GM13976 (cell line): ENCODE results near the gene SDSL.

ENCODE experiments used
- DNase-seq: peaks from one replicate; pipeline ENCODE4 v3.0.0; 2012; ENCODE audit warnings: low spot score
- in situ Hi-C: fragments of 300-500 bp; cut with MboI; formaldehyde crosslinking; loops from one replicate; pipeline ENCODE4 v1.12.0; 2022; ENCODE audit warnings: low sequenced_read_pairs, mixed read lengths, inconsistent platforms; ENCODE audit not compliant: unreplicated experiment
- TF ChIP-seq, protein P1 (sequence below): IDR thresholded peaks from 2 replicates; pipeline ENCODE4 v1.5.1; 2012; ENCODE audit warnings: borderline replicate concordance, mild to moderate bottlenecking; ENCODE audit not compliant: insufficient read depth; ENCODE audit errors: extremely low read depth, missing control alignments, control extremely low read depth

SDSL gene

DNA sequence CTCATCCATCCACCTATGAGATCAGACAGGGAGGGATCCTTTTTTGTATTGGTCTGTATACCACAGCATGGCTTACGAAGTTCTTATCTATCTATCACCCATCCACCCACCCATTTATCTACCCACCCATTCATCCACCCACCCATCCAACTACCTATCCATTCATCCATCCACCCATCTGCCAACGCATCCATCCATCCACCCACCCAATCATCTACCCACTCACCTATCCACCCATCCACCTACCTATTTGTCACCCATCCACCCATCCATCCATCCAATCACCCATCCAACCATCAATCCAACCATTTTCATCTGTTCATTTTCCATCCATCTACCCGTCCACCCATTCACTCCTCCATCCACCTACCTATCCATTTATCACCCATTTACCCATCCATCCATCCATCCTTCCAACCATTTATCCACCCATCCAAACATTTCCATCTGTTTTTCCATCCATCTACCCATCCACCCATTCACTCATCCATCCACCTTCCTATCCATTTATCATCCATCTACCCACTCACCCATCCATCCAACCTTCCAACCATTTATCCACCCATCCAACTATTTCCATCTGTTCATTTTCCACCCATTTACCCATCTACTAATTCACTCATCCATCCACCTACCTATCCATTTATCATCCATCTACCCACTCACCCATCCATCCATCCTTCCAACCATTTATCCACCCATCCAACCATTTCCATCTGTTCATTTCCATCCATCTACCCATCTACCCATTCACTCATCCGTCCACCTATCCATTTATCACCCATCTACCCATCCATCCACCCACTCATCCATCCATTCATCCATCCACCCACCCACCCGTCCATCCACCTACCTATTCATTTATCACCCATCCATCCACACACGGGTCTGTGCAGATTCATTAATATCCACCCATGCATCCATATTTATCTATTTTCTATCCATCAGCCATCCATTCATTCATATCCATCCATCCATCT lies 31.8 kb upstream of the SDSL start:
- DNase-seq, result no peak
- TF ChIP-seq, protein P1, sequence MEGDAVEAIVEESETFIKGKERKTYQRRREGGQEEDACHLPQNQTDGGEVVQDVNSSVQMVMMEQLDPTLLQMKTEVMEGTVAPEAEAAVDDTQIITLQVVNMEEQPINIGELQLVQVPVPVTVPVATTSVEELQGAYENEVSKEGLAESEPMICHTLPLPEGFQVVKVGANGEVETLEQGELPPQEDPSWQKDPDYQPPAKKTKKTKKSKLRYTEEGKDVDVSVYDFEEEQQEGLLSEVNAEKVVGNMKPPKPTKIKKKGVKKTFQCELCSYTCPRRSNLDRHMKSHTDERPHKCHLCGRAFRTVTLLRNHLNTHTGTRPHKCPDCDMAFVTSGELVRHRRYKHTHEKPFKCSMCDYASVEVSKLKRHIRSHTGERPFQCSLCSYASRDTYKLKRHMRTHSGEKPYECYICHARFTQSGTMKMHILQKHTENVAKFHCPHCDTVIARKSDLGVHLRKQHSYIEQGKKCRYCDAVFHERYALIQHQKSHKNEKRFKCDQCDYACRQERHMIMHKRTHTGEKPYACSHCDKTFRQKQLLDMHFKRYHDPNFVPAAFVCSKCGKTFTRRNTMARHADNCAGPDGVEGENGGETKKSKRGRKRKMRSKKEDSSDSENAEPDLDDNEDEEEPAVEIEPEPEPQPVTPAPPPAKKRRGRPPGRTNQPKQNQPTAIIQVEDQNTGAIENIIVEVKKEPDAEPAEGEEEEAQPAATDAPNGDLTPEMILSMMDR, result no peak
- in situ Hi-C loops, result no loop called here

GRCh38 chr12:113391145-113391544 lies 31.0 kb upstream of the SDSL start:
- TF ChIP-seq, protein P1, result no peak
- in situ Hi-C loops, result no loop called here
- DNase-seq, result no peak

- DNase-seq, result no peak
- in situ Hi-C loops, result no loop called here
- TF ChIP-seq, protein P1, result no peak
Measured at GRCh38 chr12:113391650-113392337, 30.4 kb upstream of the SDSL start.

GRCh38 chr12:113392520-113392919 lies 29.7 kb upstream of the SDSL start:
- no peak for DNase-seq
- TF ChIP-seq, protein P1, result no peak
- in situ Hi-C loops, result no loop called here

- TF ChIP-seq, protein P1, result no peak
- in situ Hi-C loops, result no loop called here
- DNase-seq, result peak; percentile 68
Measured at GRCh38 chr12:113392988-113393579, 29.1 kb upstream of the SDSL start.

- DNase-seq, result no peak
- TF ChIP-seq, protein P1, result no peak
- in situ Hi-C loops, result no loop called here
Measured at GRCh38 chr12:113393749-113394148, 28.4 kb upstream of the SDSL start.
